Erythroblast (primary cell): Measurements from ENCODE around the gene ZIC5.

Experiments used
- DNase-seq, 2 experiments: peaks; one replicate each; lab custom pipeline; 2025; lab: John Stamatoyannopoulos, UW
- GATA1 ChIP-seq: IDR thresholded peaks from 2 replicates; pipeline ENCODE4 v1.6.1; 2011; ENCODE audit warnings: low read depth, mild to moderate bottlenecking, control low read depth, low read length, moderate library complexity
- POLR2A ChIP-seq: IDR thresholded peaks from 2 replicates; pipeline ENCODE4 v1.6.1; 2011; ENCODE audit warnings: mild to moderate bottlenecking, low read length

Gene ZIC5

GRCh38 chr13:99991828-99992775, 20.5 kb upstream of the ZIC5 start:
- DNase-seq = no peak
- no peak for TF ChIP-seq POLR2A
- no peak for TF ChIP-seq GATA1

GRCh38 chr13:99991013-99991827, 19.7 kb upstream of the ZIC5 start:
- TF ChIP-seq GATA1 = no peak
- TF ChIP-seq POLR2A = no peak
- DNase-seq = no peak

GRCh38 chr13:99990126-99990977, 18.8 kb upstream of the ZIC5 start:
- no peak for TF ChIP-seq POLR2A
- TF ChIP-seq GATA1 = no peak
- no peak for DNase-seq

- DNase-seq = no peak
- TF ChIP-seq POLR2A = no peak
- no peak for TF ChIP-seq GATA1
These were observed 17.9 kb upstream of the ZIC5 start for GRCh38 chr13:99989276-99990125.

- DNase-seq = no peak
- no peak for TF ChIP-seq GATA1
- TF ChIP-seq POLR2A = no peak
These were observed 17.1 kb upstream of the ZIC5 start for GRCh38 chr13:99988529-99989275.

- TF ChIP-seq POLR2A (no peak), GATA1 (no peak)
- DNase-seq = no peak
These were observed 15.8 kb upstream of the ZIC5 start for GRCh38 chr13:99987154-99988019.

- no peak for DNase-seq
- TF ChIP-seq GATA1 = no peak
- no peak for TF ChIP-seq POLR2A
These were observed 15.2 kb upstream of the ZIC5 start for GRCh38 chr13:99986741-99987140.

- no peak for DNase-seq
- no peak for TF ChIP-seq POLR2A
- no peak for TF ChIP-seq GATA1
These were observed 14.4 kb upstream of the ZIC5 start for GRCh38 chr13:99985886-99986527.

GRCh38 chr13:99985241-99985874, 13.8 kb upstream of the ZIC5 start:
- TF ChIP-seq POLR2A (no peak), GATA1 (no peak)
- no peak for DNase-seq
